Fibroblast of skin of left quadriceps (primary cell): ENCODE data around the gene ADGRE3.

Source experiments
- DNase-seq, 2 experiments: peaks; one replicate each; pipeline ENCODE4 v3.0.0-alpha.2; 2013; ENCODE audit warnings: low read depth in 2 of 2

The ADGRE3 gene, protein sequence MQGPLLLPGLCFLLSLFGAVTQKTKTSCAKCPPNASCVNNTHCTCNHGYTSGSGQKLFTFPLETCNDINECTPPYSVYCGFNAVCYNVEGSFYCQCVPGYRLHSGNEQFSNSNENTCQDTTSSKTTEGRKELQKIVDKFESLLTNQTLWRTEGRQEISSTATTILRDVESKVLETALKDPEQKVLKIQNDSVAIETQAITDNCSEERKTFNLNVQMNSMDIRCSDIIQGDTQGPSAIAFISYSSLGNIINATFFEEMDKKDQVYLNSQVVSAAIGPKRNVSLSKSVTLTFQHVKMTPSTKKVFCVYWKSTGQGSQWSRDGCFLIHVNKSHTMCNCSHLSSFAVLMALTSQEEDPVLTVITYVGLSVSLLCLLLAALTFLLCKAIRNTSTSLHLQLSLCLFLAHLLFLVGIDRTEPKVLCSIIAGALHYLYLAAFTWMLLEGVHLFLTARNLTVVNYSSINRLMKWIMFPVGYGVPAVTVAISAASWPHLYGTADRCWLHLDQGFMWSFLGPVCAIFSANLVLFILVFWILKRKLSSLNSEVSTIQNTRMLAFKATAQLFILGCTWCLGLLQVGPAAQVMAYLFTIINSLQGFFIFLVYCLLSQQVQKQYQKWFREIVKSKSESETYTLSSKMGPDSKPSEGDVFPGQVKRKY

DNA sequence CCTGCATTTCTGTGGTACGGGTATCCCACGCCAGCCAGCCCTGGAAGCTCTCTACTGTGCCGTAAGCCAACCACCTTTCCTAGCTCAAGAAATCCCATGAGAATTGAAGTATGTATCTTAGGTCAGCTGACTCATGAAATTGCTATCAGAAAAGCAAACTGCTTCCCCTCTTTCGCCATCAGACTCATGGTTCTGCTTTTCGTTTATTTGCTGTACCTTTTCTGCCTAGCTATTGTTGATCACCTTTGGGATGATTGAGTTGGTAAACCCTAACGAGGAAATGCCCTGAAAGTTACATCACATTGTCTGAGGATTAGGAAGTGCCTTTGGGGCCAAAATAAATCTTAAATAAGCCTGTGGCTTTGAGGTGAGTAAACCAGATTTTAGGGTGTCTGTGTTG, at the start of gene ADGRE3:
TSS of gene ADGRE3 (minus strand) at position 81 of the 400 bp plus-strand sequence. CDS start at position 7, 74 bp downstream.
- DNase-seq = no peak

DNA sequence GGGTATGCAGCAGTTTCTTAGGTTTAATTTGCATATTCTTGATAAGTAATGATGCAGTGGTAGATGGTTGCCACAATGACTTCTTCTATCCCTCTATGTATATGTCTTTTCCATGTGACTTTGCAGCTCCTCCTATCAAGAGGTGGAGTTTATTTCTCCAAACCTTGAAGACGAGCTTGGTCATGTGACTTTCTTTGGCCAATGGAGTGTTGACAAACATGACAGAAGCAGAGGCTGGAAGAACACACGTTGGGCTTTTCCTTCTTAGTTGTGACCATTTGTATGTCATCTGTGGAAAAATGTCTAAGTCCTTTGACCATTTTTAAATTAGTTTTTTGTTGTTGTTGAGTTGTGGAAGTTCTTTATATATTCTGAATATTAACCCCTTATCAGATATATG, 47.5 kb upstream of the ADGRE3 start:
- DNase-seq = no peak

DNA sequence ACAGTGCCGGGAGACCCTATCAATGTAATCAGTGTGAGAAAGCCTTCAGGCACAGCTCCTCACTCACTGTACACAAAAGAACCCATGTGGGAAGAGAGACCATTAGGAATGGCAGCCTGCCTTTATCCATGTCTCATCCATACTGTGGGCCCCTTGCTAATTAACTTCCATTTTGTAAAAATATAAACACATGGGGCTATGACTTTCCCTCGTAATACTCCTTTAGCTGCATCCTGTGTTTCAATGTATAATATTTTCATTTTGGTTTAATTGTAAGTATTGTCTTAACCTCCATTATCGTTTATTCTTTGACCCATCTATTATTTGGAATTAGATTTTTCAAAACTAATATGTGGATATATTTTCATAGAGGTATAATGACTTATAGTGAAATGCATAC, 44.5 kb upstream of the ADGRE3 start:
- no peak for DNase-seq

DNA sequence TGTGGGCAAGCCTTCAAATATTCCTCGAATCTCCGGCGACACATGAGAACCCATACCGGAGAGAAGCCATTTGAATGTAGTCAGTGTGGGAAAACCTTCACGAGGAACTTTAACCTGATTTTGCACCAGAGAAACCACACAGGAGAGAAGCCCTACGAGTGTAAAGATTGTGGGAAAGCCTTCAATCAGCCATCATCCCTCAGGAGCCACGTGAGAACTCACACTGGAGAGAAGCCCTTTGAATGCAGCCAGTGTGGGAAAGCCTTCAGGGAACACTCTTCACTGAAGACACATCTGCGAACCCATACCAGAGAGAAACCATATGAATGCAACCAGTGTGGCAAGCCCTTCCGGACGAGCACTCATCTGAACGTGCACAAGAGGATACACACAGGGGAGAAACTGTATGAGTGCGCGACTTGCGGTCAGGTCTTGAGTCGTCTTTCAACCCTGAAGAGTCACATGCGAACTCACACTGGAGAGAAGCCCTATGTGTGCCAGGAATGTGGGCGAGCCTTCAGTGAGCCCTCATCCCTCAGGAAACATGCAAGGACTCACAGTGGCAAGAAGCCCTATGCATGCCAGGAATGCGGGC, 44.0 kb upstream of the ADGRE3 start:
- DNase-seq = no peak

DNA sequence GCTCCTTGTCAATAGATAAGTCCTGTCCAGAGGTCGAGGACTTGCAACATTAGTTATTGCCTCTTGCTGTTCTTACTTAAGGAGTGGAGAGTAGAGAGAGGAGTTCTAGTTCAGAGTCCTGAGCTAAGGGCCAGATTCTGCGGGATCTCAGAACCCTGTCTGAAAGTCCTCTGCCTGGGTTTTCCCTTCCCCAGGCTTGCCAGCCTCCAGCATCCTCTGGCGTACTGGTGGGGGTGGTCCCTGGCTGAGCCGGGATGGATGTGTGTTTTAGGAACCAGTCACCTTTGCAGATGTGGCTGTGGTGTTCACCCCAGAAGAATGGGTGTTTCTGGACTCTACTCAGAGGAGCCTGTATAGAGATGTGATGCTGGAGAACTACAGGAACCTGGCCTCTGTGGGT, 41.2 kb upstream of the ADGRE3 start:
- no peak for DNase-seq

DNA sequence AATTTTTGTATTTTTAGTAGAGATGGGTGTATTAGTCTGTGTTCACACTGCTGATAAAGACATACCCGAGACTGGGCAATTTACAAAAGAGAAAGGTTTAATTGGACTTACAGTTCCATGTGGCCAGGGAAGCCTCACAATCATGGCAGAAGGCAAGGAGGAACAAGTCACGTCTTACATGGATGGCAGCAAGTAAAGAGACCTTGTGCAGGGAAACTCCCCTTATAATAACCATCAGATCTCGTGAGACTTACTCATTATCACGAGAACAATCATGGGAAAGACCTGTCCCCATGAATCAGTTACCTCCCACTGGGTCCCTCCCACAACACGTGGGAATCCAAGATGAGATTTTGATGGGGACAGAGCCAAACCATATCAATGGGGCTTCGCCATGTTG, 29.8 kb upstream of the ADGRE3 start:
- DNase-seq = no peak

DNA sequence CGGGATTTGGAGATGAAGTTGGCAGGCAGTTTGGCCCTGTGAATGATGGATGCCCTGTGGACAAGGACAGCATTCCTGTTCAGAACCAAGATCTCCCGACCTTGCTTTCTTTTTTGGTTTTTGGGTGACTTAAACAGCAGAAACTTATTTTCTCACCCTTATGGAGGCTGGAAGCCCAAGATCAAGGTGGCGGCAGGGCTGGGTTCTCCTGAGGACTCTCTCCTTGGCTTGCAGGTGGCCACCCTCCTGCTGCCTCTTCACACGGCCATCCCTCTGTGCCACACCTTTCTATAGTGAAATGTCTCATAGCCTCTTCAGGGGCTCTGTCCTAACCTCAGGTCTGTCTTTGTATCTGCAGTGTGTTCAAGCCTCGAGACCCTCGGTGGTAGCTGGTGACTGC, 29.2 kb upstream of the ADGRE3 start:
- no peak for DNase-seq

DNA sequence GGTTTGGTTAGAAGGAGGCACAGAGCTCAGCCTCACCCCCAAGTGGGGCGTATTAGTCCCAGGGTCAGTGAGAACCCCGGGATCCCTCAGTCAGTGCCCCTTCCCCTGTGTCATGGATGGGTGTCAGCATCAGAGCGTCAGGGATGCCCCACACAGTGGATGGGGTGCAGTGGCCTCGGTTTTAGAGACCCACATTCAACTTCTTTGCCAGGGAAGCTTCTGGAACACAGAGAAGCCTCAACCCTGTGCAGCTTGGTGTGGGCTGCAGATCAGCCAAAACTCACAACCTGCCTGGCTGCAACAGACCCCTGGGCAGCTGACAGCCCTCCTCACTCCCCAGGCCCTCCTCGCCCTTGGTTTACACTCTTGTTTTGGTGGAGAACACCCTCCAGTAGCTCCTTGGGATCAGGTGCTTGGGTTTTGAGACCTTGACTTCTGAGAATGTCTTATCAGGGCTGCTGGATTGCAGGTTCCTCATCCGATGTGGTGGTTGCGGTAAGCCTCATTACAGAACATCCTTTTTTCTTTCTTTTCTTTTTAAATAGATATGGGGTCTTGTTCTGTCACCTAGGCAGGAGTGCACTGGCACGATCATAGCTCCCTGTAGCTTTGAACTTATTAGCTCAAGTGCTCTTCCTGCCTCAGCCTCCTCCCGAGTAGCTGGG, 26.2 kb upstream of the ADGRE3 start:
- no peak for DNase-seq

DNA sequence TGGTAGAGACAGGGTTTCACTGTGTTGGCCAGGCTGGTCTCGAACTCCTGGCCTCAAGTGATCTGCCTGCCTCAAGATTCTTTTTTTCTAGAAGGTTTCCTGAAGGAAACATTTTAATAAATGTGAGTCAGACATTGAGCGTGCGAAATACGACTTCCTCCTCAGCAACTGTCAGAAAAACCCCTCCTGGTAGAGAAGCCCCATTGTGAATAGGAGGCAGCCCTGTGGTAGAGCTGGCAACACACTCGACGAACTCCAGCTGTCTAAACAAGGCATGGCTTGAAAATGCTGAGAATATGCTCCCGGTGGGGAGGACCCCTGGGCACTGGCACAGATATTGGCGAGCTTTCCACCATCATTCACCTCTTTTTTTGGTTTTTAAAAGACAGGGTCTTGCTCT, 25.0 kb upstream of the ADGRE3 start:
- no peak for DNase-seq

DNA sequence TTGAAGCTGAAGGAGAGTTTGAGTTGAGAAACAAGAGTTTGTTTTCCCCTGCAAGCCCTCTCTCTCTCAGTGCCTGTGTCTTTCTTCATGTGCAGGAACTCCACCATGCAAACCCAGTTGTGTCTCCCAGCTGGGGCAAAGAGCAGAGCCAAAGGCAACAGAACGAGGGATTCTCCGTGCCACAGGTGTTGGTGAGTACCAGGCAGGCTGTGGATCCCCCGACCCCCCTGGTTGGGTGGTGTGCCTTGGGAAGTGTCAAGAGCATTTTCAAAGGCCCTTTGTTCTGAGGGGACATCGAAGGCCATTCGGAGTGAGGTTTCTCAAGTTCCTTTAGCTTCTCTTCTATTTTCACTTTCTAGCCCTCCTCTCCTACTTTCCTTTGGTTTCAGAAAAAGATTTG, 20.8 kb upstream of the ADGRE3 start:
- no peak for DNase-seq

DNA sequence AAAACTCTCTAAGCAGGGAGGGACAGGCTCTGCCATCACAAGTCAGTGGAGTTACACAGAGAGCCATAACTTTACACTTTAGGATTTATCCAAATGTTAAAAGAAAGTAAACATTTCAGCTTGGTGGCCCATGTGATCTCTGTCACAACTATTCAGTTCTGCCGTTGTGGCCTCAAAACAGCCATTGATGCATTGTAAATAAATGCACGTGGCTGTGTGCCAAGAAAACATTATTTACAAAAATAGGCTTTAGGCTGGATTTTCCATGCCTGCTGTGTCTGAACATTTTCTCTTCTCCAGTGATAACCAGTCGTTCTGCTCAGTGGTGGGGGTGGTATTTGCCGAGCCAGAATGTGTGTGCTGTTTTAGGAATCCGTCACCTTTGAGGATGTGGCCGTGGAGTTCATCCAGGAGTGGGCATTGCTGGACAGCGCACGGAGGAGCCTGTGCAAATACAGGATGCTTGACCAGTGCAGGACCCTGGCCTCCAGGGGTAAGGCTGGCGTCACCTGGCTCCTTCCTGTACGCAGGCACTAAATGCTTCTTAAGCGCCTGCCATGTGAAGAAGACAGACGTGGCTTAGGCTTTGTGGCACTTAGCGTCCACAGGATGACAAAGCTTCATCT, 20.1 kb upstream of the ADGRE3 start:
- DNase-seq = no peak

DNA sequence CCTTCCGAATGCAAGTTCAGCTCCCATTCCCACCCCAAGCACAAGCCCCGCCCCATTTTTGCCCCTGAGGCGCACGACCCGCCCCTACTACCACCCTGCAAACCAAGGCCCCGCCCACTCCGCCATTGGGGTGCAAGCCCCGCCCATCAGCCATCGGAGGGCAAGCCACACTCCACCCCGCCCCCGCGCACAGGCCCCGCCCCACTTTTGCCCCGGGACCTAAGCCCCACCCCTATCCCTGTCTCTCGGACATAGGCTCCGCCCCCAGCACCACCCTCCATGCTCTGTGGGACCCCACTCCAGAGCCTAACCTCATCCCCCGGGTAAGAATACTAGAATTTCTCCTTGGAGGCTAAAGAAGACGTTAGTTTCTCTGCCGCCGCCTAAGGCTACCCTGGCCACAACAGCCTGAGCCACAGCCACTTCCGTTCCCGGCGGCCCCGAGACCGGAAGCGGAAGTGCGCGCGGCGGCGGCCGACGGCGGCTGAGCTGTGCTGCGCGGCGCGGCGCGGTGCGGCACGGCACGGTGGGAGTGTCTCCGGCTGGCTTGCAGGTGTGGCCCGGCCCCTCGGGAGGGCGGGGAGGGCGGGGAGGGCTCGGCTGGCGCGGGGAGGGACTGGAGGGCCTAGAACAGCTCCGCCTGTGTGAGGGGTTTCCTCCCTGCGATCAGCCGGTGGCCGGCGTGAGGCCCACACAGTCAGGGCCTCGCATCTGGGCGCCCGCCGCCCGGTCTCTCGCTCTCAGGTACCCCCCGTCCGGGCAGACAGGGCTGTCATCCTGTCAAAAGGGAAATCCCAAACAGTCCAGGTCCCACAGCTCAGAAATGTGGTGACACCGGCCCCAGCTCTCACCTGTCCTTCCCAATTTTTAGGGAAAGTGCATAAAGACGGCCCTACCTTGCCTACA, 15.2 kb upstream of the ADGRE3 start, which contains the start of gene ZNF333:
TSS of gene ZNF333 (plus strand) at position 451 of the 906 bp plus-strand sequence. CDS start 3,444 bp downstream, outside the sequence.
- peak; percentile 78 to 80 for DNase-seq

DNA sequence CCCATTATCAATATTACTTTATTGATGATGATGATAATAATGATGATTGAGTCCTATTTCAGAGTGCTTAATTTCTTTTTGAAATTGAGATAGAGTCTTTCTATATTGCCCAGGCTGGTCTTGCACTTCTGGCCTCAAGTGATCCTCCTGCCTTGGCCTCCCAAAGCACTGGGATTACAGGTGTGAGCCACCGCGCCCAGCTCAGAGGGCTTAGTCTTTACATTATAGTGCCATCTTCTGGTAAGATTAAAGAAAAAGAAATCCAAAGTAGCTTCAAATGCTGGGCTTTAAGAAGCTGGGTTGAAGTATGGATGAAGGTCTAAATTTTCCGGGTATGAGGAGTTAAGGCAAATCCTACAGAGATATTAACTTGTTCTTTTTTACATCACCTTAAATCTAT, 11.8 kb upstream of the ADGRE3 start:
- DNase-seq = no peak

DNA sequence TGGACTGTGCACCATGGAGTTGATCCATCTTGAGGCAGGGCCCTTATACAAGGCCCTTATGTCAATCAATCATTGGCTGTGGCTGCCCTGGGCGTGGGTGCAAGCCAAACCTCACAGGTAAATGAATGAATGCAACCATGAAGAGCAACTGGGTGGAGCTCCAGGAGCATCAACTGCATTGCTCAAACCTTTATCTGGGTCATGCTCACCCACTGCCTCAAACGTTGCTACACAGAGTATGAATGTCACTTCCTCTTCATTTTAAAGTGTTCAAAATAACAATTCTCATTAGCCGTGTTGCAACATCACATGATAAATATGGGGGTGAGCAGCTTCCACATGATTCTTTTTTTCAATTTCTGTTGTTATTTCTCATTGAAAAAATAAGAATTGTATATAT, 8.8 kb upstream of the ADGRE3 start:
- no peak for DNase-seq

DNA sequence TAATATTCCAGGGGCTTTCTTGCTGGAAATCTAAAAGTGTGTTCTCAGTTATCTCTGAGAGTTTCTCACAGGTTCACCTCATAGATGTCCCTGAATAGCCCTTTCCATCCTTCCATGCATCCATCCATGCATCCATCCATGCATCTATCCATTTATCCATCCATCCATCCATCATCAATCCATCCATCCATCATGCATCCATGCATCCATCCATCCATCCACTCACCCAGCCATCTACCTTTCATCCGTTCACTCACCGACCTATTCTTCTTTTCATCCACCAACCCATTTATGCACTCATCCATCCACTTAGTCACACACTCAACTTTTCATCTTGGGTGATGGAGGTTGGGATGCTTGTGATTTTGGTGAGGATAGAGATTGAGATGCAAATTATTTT, 7.4 kb upstream of the ADGRE3 start:
- DNase-seq = no peak

DNA sequence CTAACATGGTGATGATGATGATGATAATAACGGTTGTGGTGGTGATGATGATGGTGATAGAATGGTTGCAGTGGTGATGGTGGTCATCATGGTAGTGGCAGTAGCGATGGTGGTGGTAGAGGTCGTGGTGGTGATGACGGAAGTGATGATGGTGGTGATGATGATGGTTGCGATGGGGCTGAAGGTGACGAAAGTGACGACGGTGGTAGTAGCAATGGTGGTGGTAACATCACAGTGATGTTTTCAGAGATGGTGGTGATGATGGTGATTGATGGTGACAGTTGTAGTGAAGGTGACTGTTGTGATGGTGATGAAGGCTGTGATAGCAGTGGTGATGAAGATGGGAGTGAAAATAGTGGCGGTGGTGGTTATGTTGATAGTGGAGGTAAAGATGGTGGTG, 3.6 kb upstream of the ADGRE3 start:
- no peak for DNase-seq

DNA sequence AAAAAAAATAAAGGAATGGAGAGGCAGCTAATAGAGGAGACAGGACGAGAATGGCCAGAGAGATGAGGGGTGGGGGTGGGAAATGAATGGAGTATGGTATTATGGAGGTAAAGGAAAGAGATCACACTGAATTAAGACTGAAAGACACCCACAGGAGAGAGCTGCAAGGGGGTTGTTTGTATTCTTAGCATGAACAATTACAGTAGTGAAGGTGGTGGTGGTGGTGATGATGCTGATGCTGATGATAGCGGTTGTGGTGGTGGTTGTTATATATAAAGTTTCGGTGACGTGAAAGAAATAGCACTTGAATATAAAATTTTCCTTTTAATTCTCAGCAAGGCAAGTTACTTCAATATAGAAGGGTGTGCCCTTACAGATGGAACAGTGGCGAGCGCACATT, 2.8 kb upstream of the ADGRE3 start:
- no peak for DNase-seq

DNA sequence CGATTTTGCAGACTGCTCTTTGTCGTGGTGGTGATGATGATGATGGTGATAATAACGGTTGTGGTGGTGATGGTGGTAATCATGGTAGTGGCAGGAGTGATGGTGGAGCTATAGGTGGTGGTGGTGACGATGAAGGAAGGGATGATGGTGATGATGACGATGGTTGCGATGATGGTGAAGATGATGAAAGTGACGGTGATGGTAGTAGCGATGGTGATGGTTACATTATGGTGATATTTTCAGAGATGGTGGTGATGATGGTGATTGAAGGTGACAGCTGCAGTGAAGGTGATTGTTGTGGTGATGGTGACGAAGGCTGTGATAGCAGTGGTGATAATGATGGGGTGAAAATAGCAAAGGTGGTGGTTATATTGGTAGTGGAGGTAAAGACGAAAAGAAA, 2.1 kb upstream of the ADGRE3 start:
- DNase-seq = no peak

DNA sequence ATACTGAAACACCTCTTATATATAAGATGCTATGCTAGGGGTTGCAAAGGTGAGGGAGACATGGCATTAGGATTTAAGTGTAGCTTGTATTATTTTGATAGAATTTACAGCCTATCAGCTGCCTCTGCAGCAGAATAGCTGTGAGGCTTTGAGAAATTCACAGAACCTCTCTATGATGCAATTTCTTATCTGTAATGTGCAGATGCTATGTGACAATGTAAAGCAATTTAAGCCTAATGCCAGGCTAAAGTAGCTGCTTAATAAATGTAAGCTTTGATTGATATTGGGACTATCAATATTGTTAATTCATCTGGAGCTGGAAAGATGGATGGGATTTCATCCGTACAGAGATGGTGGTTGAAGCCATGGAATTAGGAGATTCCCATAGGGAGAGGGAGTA, 1.6 kb downstream of the ADGRE3 start:
- no peak for DNase-seq

DNA sequence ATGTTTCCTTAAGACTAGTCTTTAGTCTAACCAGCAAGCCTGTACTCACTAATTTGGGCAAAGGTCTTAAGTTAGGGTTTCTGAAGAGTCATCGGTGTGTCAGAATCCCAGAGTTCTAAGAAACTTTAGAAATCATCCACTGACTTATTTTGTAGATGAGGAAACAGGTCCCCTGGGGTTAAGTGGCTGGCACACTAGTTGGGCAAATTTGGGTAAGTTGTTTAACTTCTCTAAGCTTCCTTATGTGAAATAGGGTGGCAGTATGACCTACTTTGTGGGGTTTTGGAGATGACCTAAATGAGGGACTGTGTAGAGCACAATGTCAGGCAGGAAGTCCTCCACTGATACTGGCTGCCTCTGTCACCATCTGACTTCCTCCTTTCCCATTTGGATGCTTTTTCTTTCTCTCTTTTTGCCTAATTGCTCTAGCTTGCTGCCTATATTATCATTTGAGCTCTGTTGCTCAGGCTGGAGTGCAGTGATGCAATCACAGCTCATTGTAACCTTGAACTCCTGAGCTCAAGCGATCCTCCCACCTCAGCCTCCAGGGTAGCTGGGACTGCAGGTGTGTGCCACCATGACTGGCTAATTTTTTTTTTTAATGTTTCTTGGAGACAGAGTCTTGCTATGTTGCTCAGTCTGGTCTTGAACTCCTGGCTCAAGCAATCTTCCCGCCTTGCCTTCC, 2.3 kb downstream of the ADGRE3 start:
- DNase-seq = no peak
